CD4-positive, alpha-beta T cell treated with Interleukin-17A for 4 hours (primary cell): ENCODE measurements around the gene PSMG1.
"Not testable (repeated sequence)": the region's sequence is repeated elsewhere in the genome, so short reads cannot be mapped to it uniquely, and the experiment has no call there.

Experiments
- DNase-seq: peaks from one replicate; pipeline ENCODE4 v3.0.0-alpha.2; 2020; ENCODE audit warnings: mixed read lengths

Gene PSMG1

DNA sequence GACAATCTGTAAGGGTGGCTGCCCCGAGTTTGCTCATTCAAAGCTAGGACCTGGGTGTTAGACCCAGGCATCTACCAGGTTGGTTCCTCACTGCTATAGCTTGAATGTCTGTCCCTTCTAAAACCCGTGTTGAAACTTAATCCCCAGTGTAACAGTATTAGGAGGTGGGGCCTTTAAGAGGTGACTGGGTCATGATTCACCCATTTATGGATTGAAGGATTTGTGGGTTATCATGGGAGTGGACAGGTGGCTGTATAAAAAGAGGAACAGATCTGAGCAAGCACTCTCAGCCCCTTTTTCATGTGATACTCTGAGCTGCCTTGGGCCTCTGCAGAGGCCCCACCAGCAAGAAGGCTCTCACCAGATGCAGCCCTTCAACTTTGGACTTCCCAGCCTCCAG is 29.4 kb downstream of the PSMG1 start:
- no peak for DNase-seq

DNA sequence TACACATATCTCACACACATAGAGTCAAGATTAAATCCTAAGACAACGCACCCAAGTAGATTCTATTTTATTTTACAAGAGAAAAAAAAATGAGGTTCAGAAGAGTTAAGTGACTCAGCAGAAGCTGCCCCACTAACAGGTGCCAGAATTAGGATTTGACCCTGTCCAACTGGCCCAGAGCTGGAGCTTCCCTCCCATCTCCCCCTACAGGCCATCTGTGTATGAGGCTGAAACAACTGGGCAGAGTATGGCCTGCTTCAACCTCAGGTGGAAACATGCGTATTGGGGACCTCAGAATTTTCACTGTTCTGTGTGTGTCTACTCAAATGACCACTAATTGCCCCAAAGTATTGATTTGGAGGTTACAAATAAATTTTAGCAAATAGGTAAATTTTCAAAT is 29.9 kb downstream of the PSMG1 start:
- no peak for DNase-seq

DNA sequence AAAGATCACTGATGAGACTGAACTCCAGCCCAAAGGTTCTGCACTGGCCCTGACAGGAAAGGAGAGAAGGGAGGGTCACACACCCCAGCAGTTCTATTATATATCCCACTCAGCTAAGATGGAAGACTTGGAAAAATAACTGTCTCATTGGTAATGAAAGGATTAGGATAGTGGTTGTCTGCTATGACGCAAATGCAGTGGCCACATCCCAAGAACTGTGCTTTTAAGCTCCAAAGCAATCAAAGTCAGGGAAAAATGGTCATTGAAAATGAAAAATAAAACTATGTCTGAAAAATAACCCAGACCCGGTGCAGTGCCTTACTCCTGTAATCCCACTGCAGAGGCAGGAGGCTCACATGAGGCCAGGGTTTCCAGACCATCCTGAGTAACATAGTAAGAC is 31.0 kb downstream of the PSMG1 start:
- DNase-seq: no peak

DNA sequence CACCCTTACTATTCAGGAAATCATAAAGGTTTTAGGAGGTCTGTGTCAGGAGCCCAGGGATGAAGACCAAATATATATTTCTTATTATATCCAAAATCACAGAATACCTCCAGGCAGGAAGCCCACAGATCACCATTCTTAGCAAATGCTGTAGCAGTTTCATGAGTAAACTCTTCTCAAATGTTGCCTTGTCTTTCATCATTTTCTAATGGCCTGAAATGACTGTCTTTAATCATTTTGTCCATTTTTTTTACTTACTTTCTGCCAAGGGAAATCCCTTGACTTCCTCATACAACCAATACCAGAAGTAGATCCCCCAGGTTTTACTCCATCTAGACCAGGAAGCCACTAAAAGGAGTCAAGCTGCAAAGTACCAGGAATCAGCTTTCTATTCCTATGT is 32.4 kb downstream of the PSMG1 start:
- DNase-seq: no peak

DNA sequence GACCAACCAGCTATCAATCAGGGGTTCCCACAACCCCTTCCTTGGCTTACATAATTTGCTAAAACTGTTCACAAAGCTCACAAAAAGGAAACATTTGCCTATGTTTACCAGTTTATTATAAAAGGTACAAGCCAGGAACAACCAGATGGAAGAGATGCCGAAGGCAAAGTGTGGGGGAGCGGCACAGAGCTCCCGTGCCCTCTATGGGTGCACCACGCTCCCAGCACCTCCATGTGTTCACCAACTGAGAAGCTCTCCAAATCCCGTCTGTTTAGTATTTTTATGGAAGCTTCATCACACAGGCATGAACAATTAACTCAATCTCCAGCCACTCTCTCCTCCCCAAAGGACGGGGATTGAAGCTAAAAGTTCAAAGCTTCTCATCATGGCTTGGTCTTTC is 32.9 kb downstream of the PSMG1 start:
- DNase-seq: no peak

DNA sequence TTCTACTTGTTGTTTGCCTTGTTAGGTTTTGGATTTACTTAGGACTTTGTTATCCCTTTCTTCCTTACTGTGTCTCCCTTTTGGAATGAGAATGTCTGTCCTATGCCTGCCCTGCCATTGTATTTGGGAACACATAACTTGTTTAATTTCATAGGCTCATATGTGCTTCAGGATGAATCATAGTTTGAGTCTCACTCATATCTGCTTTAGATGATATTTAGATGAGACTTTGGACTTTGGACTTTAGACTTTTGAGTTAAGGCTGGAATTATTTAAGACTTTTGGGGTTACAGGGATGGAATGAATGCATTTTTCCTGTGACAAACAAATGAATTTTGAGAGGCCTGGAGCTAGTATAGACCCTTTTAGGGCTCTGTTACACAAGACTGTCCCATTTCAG is 33.4 kb downstream of the PSMG1 start:
- DNase-seq: no peak

DNA sequence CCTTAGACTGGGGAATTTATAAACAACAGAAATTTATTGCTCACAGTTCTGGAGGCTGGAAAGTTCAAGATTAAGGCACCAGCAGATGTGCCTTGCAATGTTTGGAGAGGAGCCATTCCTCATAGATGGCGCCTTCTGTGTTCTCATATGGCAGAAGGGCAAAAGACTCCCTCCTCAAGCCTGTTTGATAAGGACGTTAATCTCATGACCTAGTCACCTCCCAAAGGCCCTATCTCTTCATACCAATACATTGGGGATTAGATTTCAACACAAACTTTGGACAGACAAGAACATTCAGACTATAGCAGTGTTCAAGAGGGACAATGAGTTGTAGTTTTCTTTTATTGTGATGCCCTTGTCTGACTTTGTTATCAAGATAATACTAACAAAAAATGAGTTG is 34.3 kb downstream of the PSMG1 start:
- DNase-seq: no peak

DNA sequence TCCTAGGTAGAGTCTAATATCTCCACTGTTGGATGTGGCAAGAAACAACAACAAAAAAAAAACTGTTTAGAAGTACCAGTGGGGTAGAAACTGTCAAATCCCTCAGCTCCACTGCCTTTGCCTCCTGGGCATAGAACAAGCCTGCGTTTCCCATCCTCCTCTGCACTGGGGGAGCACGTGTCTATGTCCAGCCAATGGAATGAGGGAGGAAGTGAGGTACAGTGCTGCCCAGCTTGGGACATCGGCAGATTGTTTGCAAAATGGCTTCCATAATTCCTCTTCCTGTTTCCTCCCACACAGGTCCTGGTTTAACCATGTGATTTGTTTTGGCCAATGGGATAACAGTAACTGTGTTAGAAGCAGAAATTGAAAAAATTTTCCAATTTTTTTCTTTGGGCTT is 39.1 kb downstream of the PSMG1 start:
- no peak for DNase-seq

DNA sequence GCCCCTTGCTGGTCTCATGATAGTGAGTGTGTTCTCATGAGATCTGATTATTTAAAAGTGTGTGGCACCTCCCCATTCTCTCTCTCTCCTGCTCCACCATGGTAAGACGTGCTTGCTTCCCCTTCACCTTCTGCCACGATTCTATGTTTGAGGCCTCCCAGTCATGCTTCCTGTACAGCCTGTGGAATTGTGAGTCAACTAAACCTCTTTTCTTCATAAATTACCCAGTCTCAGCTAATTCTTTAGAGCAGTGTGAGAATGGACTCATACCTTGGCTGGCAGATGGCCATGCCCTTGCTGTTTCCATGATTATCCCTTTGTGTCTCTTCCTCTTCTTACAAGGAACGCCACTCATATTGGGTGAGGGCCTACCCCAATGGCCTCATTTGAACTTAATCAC is 40.3 kb downstream of the PSMG1 start:
- no peak for DNase-seq

DNA sequence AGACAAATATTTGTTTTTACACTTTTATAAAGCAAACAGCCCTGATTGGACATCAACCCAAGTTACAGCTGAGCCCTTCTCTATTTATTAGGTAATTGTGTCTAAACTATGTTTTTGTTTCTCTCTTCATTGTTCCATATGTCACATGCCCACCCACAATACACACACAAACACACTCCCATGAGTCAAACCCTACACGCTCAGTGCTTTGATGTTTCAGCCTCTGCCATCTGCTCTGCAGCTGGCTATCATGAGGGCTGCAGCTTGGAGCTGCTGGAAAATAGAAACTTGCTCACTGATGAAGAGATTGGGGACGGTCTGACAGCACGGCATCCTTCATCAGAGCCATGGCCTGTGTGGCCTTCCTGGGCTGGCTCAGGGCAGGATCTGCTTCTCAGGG is 41.7 kb downstream of the PSMG1 start:
- no peak for DNase-seq

DNA sequence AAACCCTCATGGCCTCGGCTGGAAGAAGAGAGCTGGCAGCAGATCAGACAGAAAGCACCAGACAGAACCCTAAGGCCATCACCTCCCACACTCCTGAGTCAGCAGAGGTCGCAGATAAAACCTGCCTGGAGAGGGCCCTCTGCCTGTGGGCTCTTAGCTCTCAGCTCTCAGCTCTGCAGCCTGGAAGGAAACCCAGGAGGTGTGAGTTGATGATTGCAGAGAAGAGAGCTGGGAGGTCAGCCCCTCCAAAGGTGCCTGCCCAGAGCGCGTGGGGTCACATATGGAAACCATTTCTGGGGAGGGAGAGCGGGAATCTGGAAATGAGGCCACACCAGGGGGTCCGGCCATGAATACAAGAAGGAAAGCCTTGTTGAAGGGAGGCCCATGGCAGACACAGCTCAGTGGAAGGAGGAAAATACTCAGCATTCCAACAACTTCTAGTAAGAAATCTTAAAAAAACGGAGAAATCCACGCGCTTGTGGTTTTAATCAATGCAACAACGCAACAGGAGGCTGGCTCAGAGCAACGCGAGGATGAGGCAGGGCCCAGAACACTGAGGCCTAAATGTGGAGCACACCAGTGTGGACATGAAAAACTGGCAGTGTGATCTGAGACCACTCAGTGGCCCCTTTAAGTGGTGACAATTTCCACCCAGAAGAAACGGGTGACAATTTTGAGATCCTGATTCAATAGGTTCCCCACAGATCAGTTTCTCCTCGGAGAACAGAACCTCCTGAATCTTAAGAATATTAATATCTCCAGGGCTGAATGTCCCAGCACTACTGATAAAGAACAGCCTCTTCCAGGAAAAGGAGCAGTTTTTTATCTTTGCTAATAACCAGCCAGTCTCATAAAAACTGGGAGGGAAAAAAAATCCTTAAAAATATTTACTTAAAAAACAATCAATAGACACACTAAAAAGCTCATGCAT is 45.7 kb downstream of the PSMG1 start:
- DNase-seq: no peak

DNA sequence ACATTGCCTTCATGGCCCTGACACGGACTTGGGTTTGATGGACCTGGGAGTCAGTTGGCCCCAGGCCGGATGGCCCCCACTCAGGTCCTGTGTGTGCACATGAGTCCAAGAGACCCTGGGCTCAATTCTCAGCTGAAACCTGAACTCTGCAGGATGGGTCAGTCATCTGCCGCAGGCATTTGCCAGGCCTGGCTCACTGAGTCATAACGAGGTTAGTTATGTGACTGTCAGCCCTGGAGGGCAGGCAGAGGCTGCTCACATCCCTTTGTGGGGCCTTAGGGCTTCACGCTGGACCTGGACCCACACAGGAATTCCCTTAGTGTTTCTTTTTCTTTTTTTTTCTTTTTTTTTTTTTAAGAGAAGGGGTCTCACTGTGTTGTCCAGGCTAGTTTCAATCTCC is 46.5 kb downstream of the PSMG1 start:
- no peak for DNase-seq

DNA sequence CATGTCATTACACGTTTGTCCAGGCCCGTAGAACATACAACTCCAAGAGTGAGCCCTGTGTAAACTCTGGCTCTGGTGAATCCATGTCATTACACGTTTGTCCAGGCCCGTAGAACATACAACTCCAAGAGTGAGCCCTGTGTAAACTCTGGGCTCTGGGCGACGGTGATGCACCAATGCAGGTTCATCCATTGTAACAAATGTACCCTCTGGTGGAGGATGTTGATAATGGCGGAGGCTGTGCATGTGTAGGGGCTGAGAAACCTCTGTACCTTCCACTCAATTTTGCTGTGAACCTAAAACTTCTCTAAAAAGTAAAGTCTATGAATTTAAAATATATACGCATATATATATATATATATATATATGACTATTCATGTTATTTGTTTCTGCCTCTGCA is 47.1 kb downstream of the PSMG1 start:
- DNase-seq: not testable (repeated sequence)

DNA sequence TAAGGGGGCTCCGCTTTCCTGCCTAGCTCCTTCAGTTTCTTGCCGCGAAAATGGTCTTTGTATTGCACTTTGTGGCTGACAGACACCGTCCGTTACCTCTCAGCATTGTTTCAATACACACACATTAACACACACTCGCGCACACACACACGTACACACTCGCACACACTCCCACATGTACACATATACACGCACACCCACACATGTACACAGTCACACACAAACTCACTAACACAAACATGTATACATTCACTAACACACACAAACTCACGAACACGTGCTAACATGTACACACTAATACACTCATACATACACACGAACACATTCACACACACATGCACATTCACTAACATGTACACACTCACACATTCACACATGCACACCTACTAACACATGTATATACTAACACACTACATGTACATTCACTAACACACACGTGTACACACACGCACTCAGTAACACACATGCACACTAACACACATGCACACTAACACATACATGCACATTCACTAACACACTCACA is 48.9 kb downstream of the PSMG1 start:
- no peak for DNase-seq

DNA sequence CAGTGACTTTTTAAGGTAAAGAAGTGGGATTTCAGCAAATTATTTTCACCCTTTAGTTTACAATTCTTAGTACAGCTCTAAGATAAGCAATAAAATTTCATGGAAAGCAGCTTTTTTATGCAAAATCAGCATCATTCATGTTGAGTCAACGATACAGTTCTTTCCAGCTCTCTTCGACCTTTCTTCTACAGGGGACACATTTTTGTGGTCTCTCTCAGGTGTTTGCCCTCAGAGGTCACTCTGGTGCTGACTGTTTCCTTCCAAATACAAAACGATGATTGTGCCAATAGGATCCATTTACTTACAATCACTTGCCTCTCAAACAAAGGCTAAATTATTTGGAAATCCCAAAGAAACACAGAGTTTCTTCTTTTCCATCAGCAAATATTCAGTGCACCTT is 51.0 kb downstream of the PSMG1 start:
- DNase-seq: no peak

DNA sequence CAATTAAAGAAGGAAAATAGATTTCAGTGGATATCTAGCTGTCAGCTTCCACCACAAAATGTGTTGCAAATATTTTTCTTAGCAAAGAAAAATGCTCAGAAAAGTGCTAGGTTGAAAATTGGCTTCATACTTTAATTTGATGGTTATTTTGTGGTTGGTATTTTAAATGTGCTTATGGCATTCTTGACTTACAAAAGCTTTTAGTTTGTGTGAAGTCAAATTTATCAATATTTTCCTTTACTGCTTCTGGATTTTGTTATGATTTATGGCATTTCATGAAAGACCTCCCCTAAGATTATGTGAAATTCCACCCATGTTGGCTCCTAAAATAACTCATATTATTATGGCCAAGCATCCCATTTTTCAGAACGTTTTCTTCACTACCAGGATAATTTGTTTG is 51.5 kb downstream of the PSMG1 start:
- no peak for DNase-seq

DNA sequence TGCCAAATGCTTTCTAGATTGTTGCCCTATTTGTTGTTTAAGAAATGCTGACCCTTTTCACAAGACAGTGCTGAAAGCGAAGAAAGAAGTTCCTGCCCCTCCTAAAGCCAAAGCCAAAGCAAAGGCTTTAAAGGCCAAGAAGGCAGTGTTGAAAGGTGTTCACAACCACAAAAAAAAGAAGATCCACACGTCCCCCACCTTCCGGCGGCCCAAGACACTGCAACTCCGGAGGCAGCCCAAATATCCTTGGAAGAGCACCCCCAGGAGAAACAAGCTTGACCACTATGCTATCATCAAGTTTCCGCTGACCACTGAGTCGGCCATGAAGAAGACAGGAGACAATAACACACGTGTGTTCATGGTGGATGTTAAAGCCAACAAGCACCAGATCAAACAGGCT is 55.7 kb downstream of the PSMG1 start:
- no peak for DNase-seq

DNA sequence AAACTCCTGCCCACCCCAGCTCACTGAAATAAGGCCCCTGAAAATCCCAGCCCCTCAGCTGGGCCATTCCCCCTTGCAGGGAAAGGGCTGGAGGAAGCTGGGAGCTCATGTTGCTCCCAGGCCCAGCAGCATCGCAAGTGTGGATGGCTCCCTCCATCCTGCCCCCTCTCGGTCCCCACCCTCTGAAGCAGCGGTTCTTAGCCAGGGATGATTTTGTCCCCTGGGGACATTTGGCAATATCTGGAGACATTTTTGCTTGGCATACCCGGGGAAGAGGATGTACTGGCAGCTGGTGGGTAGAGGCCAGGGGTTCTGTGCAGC is 56.8 kb downstream of the PSMG1 start:
- no peak for DNase-seq

DNA sequence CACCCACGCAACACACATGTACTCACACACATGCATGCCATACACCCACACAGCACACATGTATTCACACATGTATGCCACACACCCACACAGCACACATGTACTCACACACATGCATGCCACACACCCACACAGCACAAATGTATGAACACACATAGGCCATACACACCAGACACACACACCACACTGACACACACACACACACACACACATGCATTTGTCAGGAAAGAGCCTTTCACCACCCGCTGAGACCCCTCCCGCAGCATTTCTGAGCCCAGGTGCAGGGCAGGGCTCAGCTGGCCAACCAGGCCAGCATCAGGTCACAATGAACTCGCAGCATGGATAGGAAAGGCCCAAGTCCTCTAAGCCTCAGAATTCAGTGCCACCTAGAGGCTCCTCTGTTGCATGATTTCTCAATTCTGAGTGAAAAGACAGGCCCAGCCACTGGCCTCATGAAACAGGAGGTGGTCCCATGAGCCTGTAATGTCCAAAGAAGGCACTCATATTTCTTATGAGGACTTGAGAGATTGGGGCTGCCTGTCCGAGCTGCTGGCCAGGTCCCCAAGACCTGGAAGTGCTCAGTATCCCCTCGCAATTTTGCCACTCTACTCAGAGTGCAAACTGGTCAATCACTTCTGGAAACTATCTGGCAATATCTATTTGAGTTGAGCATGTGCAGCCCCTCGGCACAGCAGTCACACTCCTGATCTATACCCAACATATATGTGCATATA is 57.3 kb downstream of the PSMG1 start:
- DNase-seq: no peak
